Measurements from ENCODE around the gene UBAC1. TPM values are rescaled to one million over a fixed set of nuclear protein-coding genes. Genes with fewer than 3 reads are reported as not detected.

UBAC1 gene
- total RNA-seq, 1 donor from 2014 or later: 36.0 TPM

DNA sequence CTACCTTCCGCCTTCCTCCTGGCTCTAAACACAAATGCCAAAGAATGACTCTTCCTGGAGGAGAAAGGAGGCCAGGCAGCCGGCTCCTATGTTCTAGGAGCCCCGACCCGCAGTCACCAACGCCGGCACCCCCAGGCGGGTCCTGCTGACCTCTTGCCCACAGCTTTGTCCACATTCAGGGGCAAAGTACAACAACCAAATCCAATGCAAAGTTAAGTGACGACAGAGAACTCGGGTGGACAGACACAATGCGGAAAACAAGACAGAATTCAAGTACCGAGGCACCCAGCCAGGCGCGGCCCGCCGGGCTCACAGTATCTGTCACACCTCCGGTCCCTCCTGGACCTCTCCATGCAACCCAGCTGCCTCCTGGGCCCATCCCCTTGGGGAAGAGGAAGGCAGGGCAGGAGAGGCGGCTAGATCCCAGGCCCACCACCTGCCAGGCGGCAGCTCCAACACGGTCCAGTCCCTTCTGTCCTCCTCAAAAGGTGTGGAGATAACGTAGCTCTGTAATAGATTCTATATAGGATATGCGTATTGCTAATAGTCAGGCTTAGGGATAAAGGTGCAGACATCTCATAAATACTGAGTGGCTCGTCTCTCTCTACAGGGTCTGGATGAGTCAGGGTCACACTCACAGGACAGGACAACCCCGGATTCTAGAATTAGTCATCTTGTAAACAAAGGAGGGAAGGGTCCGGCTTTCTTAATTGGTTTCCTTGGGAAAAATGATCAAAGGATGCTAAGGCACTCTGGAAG, 46.9 kb upstream of the UBAC1 start:
- TF ChIP-seq, protein P1, sequence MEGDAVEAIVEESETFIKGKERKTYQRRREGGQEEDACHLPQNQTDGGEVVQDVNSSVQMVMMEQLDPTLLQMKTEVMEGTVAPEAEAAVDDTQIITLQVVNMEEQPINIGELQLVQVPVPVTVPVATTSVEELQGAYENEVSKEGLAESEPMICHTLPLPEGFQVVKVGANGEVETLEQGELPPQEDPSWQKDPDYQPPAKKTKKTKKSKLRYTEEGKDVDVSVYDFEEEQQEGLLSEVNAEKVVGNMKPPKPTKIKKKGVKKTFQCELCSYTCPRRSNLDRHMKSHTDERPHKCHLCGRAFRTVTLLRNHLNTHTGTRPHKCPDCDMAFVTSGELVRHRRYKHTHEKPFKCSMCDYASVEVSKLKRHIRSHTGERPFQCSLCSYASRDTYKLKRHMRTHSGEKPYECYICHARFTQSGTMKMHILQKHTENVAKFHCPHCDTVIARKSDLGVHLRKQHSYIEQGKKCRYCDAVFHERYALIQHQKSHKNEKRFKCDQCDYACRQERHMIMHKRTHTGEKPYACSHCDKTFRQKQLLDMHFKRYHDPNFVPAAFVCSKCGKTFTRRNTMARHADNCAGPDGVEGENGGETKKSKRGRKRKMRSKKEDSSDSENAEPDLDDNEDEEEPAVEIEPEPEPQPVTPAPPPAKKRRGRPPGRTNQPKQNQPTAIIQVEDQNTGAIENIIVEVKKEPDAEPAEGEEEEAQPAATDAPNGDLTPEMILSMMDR (IDR thresholded peaks at IDR 0.05): no peak
- Mint-ChIP-seq H3K4me3 (ENCODE audit: unreplicated experiment) (no peak overlapping the region), H3K4me1 (ENCODE audit: low read depth) (peaks cover 41% of the 10 kb centered on the region), H3K36me3 (ENCODE audit: low read depth) (peaks cover 6% of the 10 kb centered on the region), H3K27me3 (ENCODE audit: low read depth) (no peaks in the 10 kb centered on the region), H3K9me3 (ENCODE audit: low read depth) (no peaks in the 10 kb centered on the region), H3K27ac (ENCODE audit: unreplicated experiment) (peak overlapping the region; percentile 71)
- DNase-seq (ENCODE audit: low spot score): no peak

DNA sequence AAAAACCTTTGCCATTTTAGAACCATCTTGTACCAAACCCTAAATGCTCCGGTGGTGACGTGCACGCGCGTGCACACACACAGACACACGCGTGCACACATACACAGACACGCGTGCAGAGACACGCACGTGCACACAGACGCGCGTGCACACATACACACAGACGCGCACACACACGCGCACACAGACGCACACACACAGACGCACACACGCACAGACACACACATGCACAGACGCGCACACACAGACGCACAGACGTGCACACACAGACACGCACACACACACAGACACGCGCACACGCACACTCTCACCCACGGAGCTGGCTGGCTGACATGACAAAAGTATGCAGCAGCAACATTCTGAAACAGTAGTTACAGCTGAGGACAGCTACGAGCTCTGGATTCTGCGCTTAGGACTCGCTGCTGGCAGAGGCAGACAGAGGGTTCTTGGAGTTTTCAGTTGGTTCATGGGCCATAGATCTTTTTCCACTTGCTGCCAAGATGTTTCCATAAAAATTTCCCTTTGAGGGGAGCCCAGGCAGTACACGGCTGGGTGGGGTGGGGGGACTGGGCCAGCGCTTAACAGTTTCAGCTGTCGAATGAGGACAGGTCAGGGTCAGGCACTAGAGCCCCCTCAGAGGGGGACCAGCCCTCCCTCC, 46.2 kb upstream of the UBAC1 start:
- Mint-ChIP-seq H3K27me3 (ENCODE audit: low read depth) (no peaks in the 10 kb centered on the region), H3K4me3 (ENCODE audit: unreplicated experiment) (no peak overlapping the region), H3K9me3 (ENCODE audit: low read depth) (no peaks in the 10 kb centered on the region), H3K36me3 (ENCODE audit: low read depth) (peaks cover 6% of the 10 kb centered on the region), H3K27ac (ENCODE audit: unreplicated experiment) (peak overlapping the region; percentile 39), H3K4me1 (ENCODE audit: low read depth) (peaks cover 47% of the 10 kb centered on the region)
- TF ChIP-seq, protein P1 (IDR thresholded peaks at IDR 0.05): no peak
- no peak for DNase-seq (ENCODE audit: low spot score)

DNA sequence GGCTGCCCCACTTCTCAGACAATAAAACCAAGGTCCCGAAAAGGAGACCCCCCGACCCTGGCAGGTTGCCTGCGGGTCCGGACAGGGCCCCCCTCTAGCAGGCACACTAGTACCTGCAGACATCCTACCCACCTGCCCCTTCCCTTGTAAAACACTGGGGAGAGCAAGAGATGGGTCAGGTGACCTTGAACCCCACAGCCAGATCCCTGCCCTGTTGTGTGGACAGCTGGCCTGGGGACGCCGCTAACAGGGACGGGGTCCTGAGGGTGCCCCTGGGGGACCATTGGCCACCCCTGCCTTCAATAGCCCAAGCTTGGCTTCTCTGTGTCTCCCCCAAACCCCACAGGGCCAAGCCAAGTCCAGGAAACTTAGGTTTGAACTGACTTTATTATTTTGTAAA, 45.0 kb upstream of the UBAC1 start:
- H3K4me3 Mint-ChIP-seq (ENCODE audit: unreplicated experiment): no peak overlapping the region
- H3K9me3 Mint-ChIP-seq (ENCODE audit: low read depth): no peaks in the 10 kb centered on the region
- no peak overlapping the region for H3K27ac Mint-ChIP-seq (ENCODE audit: unreplicated experiment)
- peaks cover 5% of the 10 kb centered on the region for H3K36me3 Mint-ChIP-seq (ENCODE audit: low read depth)
- H3K27me3 Mint-ChIP-seq (ENCODE audit: low read depth): no peaks in the 10 kb centered on the region
- H3K4me1 Mint-ChIP-seq (ENCODE audit: low read depth): peaks cover 40% of the 10 kb centered on the region
- TF ChIP-seq, protein P1 (IDR thresholded peaks at IDR 0.05): no peak
- no peak for DNase-seq (ENCODE audit: low spot score)

DNA sequence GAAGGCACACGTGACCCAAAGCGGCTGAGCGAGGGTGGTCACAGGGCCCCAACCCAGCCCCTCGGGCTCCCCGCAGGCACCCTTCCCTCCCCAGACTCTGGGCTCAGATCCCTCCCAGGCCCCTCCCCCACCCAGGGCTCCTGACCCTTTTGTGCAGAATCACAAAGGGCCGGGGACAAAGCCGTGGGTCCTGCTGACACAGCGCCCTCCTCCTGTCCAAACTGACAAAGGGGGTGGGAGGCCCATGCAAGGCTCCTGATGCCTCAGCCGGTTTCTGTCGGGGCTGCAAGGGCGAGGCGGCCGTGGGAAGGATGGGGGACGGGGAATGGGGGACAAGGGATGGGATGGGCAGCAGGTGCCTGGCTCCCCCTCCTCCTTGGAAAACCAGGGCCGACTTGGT, 43.5 kb upstream of the UBAC1 start:
- Mint-ChIP-seq H3K4me3 (ENCODE audit: unreplicated experiment) (no peak overlapping the region), H3K4me1 (ENCODE audit: low read depth) (peaks cover 40% of the 10 kb centered on the region), H3K9me3 (ENCODE audit: low read depth) (no peaks in the 10 kb centered on the region), H3K36me3 (ENCODE audit: low read depth) (peaks cover 5% of the 10 kb centered on the region), H3K27ac (ENCODE audit: unreplicated experiment) (no peak overlapping the region), H3K27me3 (ENCODE audit: low read depth) (no peaks in the 10 kb centered on the region)
- TF ChIP-seq, protein P1 (IDR thresholded peaks at IDR 0.05): no peak
- no peak for DNase-seq (ENCODE audit: low spot score)

DNA sequence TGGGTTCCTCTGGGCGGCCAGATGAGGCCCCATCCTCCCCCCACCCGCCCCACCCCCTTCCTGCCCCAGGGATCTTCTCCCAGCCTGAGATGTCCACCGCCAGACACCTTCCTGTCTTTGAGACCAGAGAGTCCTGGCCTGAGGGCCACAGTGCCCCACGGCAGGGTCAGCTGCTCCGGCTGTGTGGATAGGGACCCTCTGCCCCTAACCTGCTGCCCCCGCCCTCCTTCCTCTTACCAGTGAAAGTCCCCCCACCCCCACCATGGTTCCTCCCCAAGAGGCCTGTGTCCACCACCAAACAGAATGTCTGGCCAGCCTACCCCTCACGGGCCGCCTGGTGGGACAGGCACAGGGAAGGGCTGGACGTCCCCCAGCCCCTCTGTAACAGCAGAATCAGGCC, 43.0 kb upstream of the UBAC1 start:
- no peaks in the 10 kb centered on the region for H3K27me3 Mint-ChIP-seq (ENCODE audit: low read depth)
- H3K27ac Mint-ChIP-seq (ENCODE audit: unreplicated experiment): no peak overlapping the region
- peaks cover 5% of the 10 kb centered on the region for H3K36me3 Mint-ChIP-seq (ENCODE audit: low read depth)
- TF ChIP-seq, protein P1 (IDR thresholded peaks at IDR 0.05): no peak
- H3K4me3 Mint-ChIP-seq (ENCODE audit: unreplicated experiment): no peak overlapping the region
- H3K4me1 Mint-ChIP-seq (ENCODE audit: low read depth): peaks cover 40% of the 10 kb centered on the region
- no peaks in the 10 kb centered on the region for H3K9me3 Mint-ChIP-seq (ENCODE audit: low read depth)
- no peak for DNase-seq (ENCODE audit: low spot score)

All from chondrocyte (in vitro differentiated cells).